Aortic smooth muscle cell (primary cell): Measurements from ENCODE around the gene EGFL8. TPM values are rescaled to one million over a fixed set of nuclear protein-coding genes. Genes with fewer than 3 reads are reported as not detected.

Experiments
- total RNA-seq: library from RNA; depleted of rRNA; stranded (reverse); fragments of >200 nt; gene quantifications from 2 replicates; pipeline ENCODE4 v1.2.3, GENCODE V29; 2014

The EGFL8 gene
- 1.2 TPM in 2 replicates for total RNA-seq

GRCh38 chr6:32164295-32164694, at the start of gene EGFL8:
Gene EGFL8, plus strand, starts transcription at chr6:32164595. Its CDS starts 1,571 bp downstream, at chr6:32166166.

GRCh38 chr6:32127717-32128592, 36.4 kb upstream of the EGFL8 start, which contains the start of gene ATF6B:
Gene ATF6B, minus strand, starts transcription at chr6:32128246. Its CDS starts 39 bp downstream, at chr6:32128207.

GRCh38 chr6:32151863-32152768, 12.3 kb upstream of the EGFL8 start, which contains the start of gene PRRT1:
Gene PRRT1, minus strand, starts transcription at chr6:32151939. Its CDS starts 112 bp downstream, at chr6:32151827.

GRCh38 chr6:32153564-32154513, 10.6 kb upstream of the EGFL8 start, which contains the start of gene PPT2:
Gene PPT2, plus strand, starts transcription at chr6:32154141. Its CDS starts 454 bp downstream, at chr6:32154595.

GRCh38 chr6:32175711-32176475, 11.5 kb downstream of the EGFL8 start, which contains the start of gene AGPAT1:
Gene AGPAT1, minus strand, starts transcription at chr6:32176084. Its CDS starts 4,588 bp downstream, at chr6:32171496.

GRCh38 chr6:32177788-32178546, 13.6 kb downstream of the EGFL8 start, which contains the start of gene RNF5:
Gene RNF5, plus strand, starts transcription at chr6:32178405. Its CDS starts 107 bp downstream, at chr6:32178512.

GRCh38 chr6:32184084-32184640, 19.8 kb downstream of the EGFL8 start, which contains the start of gene AGER:
Gene AGER, minus strand, starts transcription at chr6:32184253. Its CDS starts 31 bp downstream, at chr6:32184222.

GRCh38 chr6:32190054-32190851, 25.9 kb downstream of the EGFL8 start, which contains the start of gene PBX2:
Gene PBX2, minus strand, starts transcription at chr6:32190202. Its CDS starts 287 bp downstream, at chr6:32189915.

GRCh38 chr6:32192608-32193039, 28.2 kb downstream of the EGFL8 start, which contains the start of gene GPSM3:
Gene GPSM3, minus strand, starts transcription at chr6:32192643. Its CDS starts 130 bp downstream, at chr6:32192513.

Other genes starting within 250 kb of the EGFL8 start
- 2.8 and 4.3 TPM in 2 replicates for gene C2, start 236.9 kb upstream of the EGFL8 start, total RNA-seq
- gene CFB, start 218.5 kb upstream of the EGFL8 start, total RNA-seq = 20.3 and 31.2 TPM in 2 replicates
- gene NELFE, start 205.6 kb upstream of the EGFL8 start, total RNA-seq = 107 and 119 TPM in 2 replicates
- gene SKIC2, start 205.4 kb upstream of the EGFL8 start, total RNA-seq = 41.2 and 58.4 TPM in 2 replicates
- 9.8 and 10.2 TPM in 2 replicates for gene DXO, start 192.5 kb upstream of the EGFL8 start, total RNA-seq
- gene C4A, start 182.5 kb upstream of the EGFL8 start, total RNA-seq = 5.7 and 5.8 TPM in 2 replicates
- gene C4B, start 149.8 kb upstream of the EGFL8 start, total RNA-seq = 4.8 and 5.0 TPM in 2 replicates
- under 0.01 and 0.62 TPM in 2 replicates for gene CYP21A2, start 126.2 kb upstream of the EGFL8 start, total RNA-seq
- 33.9 and 58.7 TPM in 2 replicates for gene TNXB, start 55.3 kb upstream of the EGFL8 start, total RNA-seq
- gene ATF6B, start 36.3 kb upstream of the EGFL8 start, total RNA-seq = 11.8 and 16.4 TPM in 2 replicates
- gene FKBPL, start 34.3 kb upstream of the EGFL8 start, total RNA-seq = 5.5 and 5.9 TPM in 2 replicates
- gene PRRT1, start 12.7 kb upstream of the EGFL8 start, total RNA-seq = 0.26 and 0.50 TPM in 2 replicates
- 28.3 and 69.1 TPM in 2 replicates for gene PPT2, start 10.5 kb upstream of the EGFL8 start, total RNA-seq
- 14.3 and 17.3 TPM in 2 replicates for gene AGPAT1, start 11.5 kb downstream of the EGFL8 start, total RNA-seq
- gene RNF5, start 13.8 kb downstream of the EGFL8 start, total RNA-seq = 22.2 and 25.9 TPM in 2 replicates
- 0.13 and 0.37 TPM in 2 replicates for gene AGER, start 19.7 kb downstream of the EGFL8 start, total RNA-seq
- 20.5 and 26.3 TPM in 2 replicates for gene PBX2, start 25.6 kb downstream of the EGFL8 start, total RNA-seq
- gene GPSM3, start 28.0 kb downstream of the EGFL8 start, total RNA-seq = 0.92 and 1.1 TPM in 2 replicates
- gene NOTCH4, start 59.5 kb downstream of the EGFL8 start, total RNA-seq = 1.3 and 2.2 TPM in 2 replicates
- not detected in 2 replicates for gene TSBP1, start 207.3 kb downstream of the EGFL8 start, total RNA-seq
- gene BTNL2, start 242.6 kb downstream of the EGFL8 start, total RNA-seq = not detected in 2 replicates